Tibial nerve (tissue), 4 donors: Measurements from ENCODE around the gene LDAF1. TPM values are rescaled to one million over a fixed set of nuclear protein-coding genes. Genes with fewer than 3 reads are reported as not detected.

Source experiments
- DNase-seq, 2 donors: peaks; one replicate each; pipeline ENCODE4 v3.0.0-alpha.2; 2019; ENCODE audit warnings: low spot score in 2 of 2
- H3K27ac ChIP-seq, 4 donors: fragments of 200-600 bp; sonication (generic) in 3 of 4; one replicate each; pipeline ENCODE4 v1.5.1; 2017 to 2019; ENCODE audit warnings: mild to moderate bottlenecking in 1 of 4
- H3K27me3 ChIP-seq, 2 donors: fragments of 200-600 bp; sonication (generic) in 1 of 2; one replicate each; pipeline versions ENCODE4 v1.5.1 to v1.6.0; 2017 to 2019
- H3K36me3 ChIP-seq, 3 donors: fragments of 200-600 bp; sonication (generic); one replicate each; pipeline ENCODE4 v1.5.1; 2018 to 2019
- H3K4me1 ChIP-seq, 4 donors: fragments of 200-600 bp; sonication (generic) in 3 of 4; one replicate each; pipeline ENCODE4 v1.5.1; 2017 to 2019
- H3K4me3 ChIP-seq, 4 donors: fragments of 200-600 bp; sonication (generic) in 3 of 4; one replicate each; pipeline ENCODE4 v1.5.1; 2017 to 2019; ENCODE audit warnings: mild to moderate bottlenecking in 1 of 4, moderate library complexity in 1 of 4
- H3K9me3 ChIP-seq, 4 donors: fragments of 200-600 bp; sonication (generic) in 3 of 4; one replicate each; pipeline ENCODE4 v1.5.1; 2017 to 2019
- EP300 ChIP-seq, 2 donors: sonication (generic); formaldehyde crosslinking; IDR thresholded peaks; one replicate each; pipeline ENCODE4 v1.6.1; 2017; ENCODE audit warnings: antibody characterized with exemption in 2 of 2, mild to moderate bottlenecking in 1 of 2
- POLR2A ChIP-seq, 2 donors: fragments of 450-650 bp; IDR thresholded peaks; one replicate each; pipeline ENCODE4 v1.6.1; 2017; ENCODE audit warnings: antibody characterized with exemption in 2 of 2, mild to moderate bottlenecking in 2 of 2, moderate library complexity in 2 of 2
- WGBS, 2 donors: methylation state at CpG; one replicate each; pipeline ENCODE4 v1.1.5; 2018; 5-methylcytosine and 5-hydroxymethylcytosine counted together
- total RNA-seq, 4 donors: library from RNA; depleted of rRNA; stranded (reverse); fragments of >200 nt; gene quantifications; one replicate each; pipeline ENCODE4 v1.1.0, GENCODE V29; 2016
- TF ChIP-seq, protein P1 (sequence below), 5 experiments: fragments of 200-600 bp in 3 of 5; fragments of 450-650 bp in 2 of 5; sonication (generic) in 3 of 5; IDR thresholded peaks; one replicate each; pipeline ENCODE4 v1.5.1; 2016 to 2019; ENCODE audit warnings: antibody characterized with exemption in 5 of 5, mild to moderate bottlenecking in 3 of 5, moderate library complexity in 2 of 5

Gene LDAF1
- total RNA-seq, 4 donors from 2014 or later, result 24.3 to 57.0 (median 39.3) TPM

DNA sequence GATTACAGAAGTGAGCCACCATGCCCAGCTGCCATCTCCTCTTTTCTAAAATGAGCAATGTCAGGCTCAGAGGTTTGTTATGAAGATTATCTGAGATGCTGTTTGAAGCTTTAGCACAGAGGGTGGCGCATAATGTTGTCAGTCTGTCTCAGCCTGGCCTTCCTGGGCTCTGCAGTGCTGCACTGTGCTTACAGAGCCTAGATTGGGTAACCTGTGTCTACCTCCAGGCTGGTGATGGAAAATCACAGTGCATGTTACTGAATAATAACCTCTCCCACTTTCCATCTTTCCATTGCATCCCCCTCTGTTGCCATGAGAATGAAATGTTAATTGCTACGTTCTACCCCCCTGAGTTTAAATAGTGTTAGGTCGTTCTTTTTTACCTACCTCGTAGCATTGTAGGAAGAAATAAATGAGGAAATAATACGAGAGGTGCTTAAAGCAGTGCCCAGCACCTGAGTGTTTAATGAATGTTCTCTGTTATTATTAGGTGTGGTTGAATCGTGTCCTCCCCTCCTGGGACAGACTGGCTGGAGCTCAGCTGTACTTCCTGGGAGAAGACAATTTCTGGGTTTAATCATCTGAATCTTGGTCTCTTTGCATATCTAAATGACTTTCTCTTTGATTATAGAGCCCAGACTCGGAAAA, 6.2 kb downstream of the LDAF1 start:
- Histone ChIP-seq H3K27ac (no peak overlapping the region), H3K27me3 (no peaks in the 10 kb centered on the region), H3K36me3 (peaks cover 0 to 54% (median 0%) of the 10 kb centered on the region in 3 donors), H3K4me3 (no peak overlapping the region), H3K4me1 (peaks cover 0 to 37% (median 7%) of the 10 kb centered on the region in 4 donors), H3K9me3 (no peaks in the 10 kb centered on the region)
- 92 to 95% methylated on average over 7 of the region's 7 CpGs for WGBS, 2 donors
- TF ChIP-seq, protein P1, sequence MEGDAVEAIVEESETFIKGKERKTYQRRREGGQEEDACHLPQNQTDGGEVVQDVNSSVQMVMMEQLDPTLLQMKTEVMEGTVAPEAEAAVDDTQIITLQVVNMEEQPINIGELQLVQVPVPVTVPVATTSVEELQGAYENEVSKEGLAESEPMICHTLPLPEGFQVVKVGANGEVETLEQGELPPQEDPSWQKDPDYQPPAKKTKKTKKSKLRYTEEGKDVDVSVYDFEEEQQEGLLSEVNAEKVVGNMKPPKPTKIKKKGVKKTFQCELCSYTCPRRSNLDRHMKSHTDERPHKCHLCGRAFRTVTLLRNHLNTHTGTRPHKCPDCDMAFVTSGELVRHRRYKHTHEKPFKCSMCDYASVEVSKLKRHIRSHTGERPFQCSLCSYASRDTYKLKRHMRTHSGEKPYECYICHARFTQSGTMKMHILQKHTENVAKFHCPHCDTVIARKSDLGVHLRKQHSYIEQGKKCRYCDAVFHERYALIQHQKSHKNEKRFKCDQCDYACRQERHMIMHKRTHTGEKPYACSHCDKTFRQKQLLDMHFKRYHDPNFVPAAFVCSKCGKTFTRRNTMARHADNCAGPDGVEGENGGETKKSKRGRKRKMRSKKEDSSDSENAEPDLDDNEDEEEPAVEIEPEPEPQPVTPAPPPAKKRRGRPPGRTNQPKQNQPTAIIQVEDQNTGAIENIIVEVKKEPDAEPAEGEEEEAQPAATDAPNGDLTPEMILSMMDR (IDR thresholded peaks at IDR 0.05), result no peak
- TF ChIP-seq EP300 (IDR thresholded peaks at IDR 0.05), result no peak
- TF ChIP-seq POLR2A (IDR thresholded peaks at IDR 0.05), result no peak
- DNase-seq, result no peak

DNA sequence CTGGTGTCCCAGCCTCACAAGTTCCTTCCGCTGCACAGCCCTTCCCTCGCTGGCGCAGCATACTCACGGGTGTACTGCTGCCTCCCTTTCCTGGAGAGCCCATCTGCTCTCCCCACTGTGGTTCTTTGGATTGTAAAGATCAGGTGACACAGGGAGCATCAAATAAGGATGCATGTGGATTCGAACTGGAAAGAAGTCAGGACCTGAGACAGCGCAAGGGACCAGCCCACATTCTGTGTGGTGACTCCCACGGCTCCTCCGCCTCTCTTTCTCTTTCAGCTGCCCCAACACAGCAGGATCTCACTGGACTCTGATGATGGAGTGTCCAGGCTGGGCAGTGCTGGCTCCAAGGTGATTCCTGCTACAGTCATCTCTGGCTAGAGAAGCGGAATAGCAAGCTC, 8.1 kb downstream of the LDAF1 start:
- 83 to 90% methylated on average over 9 of the region's 9 CpGs for WGBS, 2 donors
- Histone ChIP-seq H3K4me1 (peaks cover 0 to 20% (median 5%) of the 10 kb centered on the region in 4 donors), H3K27me3 (no peaks in the 10 kb centered on the region), H3K27ac (no peak overlapping the region), H3K36me3 (peaks cover 0 to 73% (median 0%) of the 10 kb centered on the region in 3 donors), H3K9me3 (no peaks in the 10 kb centered on the region), H3K4me3 (no peak overlapping the region)
- no peak for DNase-seq
- TF ChIP-seq POLR2A (IDR thresholded peaks at IDR 0.05) (no peak), EP300 (IDR thresholded peaks at IDR 0.05) (no peak)
- TF ChIP-seq, protein P1 (IDR thresholded peaks at IDR 0.05), result no peak

DNA sequence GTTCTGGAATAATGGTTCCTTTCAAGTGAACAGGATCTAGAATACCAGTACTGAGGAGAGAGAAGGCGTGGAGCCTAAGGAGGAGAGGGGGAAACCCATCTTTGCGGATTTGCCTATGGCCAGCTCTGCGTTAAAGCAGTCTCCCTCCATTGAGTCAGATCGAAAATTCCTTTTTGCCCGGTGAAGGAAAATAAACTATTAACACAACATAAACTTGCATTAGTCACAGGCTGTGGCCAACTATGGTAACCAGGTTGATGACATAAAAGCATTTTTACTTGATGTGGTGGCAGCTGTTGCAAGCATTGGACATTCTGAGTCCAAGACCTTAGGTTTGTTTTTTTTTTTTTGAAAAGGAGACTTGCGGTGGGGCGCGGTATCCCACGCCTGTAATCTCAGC, 8.9 kb downstream of the LDAF1 start:
- WGBS, 2 donors, result 94 to 95% methylated on average over 9 of the region's 9 CpGs
- DNase-seq, result no peak
- no peak overlapping the region for H3K27ac ChIP-seq

DNA sequence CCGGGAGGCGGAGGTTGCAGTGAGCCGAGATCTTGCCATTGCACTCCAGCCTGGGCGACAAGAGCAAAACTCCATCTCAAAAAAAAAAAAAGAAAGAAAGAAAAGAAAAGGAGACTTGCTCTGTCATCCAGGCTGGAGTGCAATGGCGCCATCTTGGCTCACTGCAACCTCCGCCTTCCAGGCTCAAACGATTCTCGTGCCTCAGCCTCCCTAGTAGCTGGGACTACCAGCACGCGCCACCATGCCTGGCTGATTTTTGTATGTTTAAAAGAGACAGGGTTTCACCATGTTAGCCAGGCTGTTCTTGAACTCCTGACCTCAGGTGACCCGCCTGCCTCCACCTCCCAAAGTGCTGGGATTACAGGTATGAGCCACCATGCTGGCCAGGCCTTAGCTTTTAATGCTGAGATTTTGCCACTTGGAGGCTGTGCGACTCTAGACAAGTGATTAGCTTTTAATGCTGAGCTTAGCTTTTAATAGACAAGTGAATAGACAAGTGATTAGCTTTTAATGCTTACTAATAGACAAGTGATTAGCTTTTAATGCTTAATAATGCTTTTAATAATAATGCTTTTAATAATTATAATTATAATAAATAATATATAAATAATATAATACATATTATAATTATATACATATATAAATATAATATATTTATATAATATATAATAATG, 9.6 kb downstream of the LDAF1 start:
- Histone ChIP-seq H3K9me3 (no peaks in the 10 kb centered on the region), H3K27ac (no peak overlapping the region), H3K36me3 (peaks cover 0 to 83% (median 0%) of the 10 kb centered on the region in 3 donors), H3K27me3 (no peaks in the 10 kb centered on the region), H3K4me1 (peaks cover 0 to 5% (median under 1%) of the 10 kb centered on the region in 4 donors), H3K4me3 (no peak overlapping the region)
- 95 to 97% methylated on average over 12 of the region's 12 CpGs for WGBS, 2 donors
- no peak for DNase-seq
- TF ChIP-seq POLR2A (IDR thresholded peaks at IDR 0.05), result no peak
- TF ChIP-seq, protein P1 (IDR thresholded peaks at IDR 0.05), result no peak
- no peak for TF ChIP-seq EP300 (IDR thresholded peaks at IDR 0.05)

More for the DNA sequence above, 8.9 kb downstream of the LDAF1 start:
- TF ChIP-seq EP300 (IDR thresholded peaks at IDR 0.05) (no peak), POLR2A (IDR thresholded peaks at IDR 0.05) (no peak)
- TF ChIP-seq, protein P1 (IDR thresholded peaks at IDR 0.05), result no peak
- Histone ChIP-seq H3K27me3 (no peaks in the 10 kb centered on the region), H3K36me3 (peaks cover 0 to 81% (median 0%) of the 10 kb centered on the region in 3 donors), H3K9me3 (no peaks in the 10 kb centered on the region), H3K4me1 (peaks cover 0 to 12% (median 3%) of the 10 kb centered on the region in 4 donors), H3K4me3 (no peak overlapping the region)
